WTC11 (cell line): ENCODE data around the gene PRR7. TPM values are rescaled to one million over a fixed set of nuclear protein-coding genes. Genes with fewer than 3 reads are reported as not detected.

Experiments used
- ATAC-seq: fragments of 200-7000 bp; cut with Tn5 transposase; 2 replicates; pipeline ENCODE4 v1.10.0; 2021; ENCODE audit warnings: mild to moderate bottlenecking, moderate library complexity
- CTCF ChIA-PET: fragments of 300-600 bp; sonication (Branson Sonifier 250); formaldehyde crosslinking; loops from one replicate; lab custom pipeline; 2021; ENCODE audit warnings: antibody characterized with exemption; lab: Charles Lee
- POLR2A ChIA-PET: fragments of 350-600 bp; sonication (Branson Sonifier 250); formaldehyde crosslinking; loops from one replicate; lab custom pipeline; 2021; ENCODE audit warnings: antibody characterized with exemption; lab: Charles Lee
- DNase-seq: peaks from one replicate; pipeline ENCODE4 v3.0.0; 2021; ENCODE audit warnings: low spot score
- H3K27ac Mint-ChIP-seq: 2 replicates; pipeline ENCODE4 v1.8.0; 2021; ENCODE audit warnings: mixed read lengths
- H3K27me3 Mint-ChIP-seq: 2 replicates; pipeline ENCODE4 v1.8.0; 2021; ENCODE audit warnings: low read depth, mild to moderate bottlenecking, moderate library complexity, mixed read lengths
- H3K36me3 Mint-ChIP-seq: 2 replicates; pipeline ENCODE4 v1.8.0; 2021; ENCODE audit warnings: mixed read lengths
- H3K4me1 Mint-ChIP-seq: 2 replicates; pipeline ENCODE4 v1.8.0; 2022; ENCODE audit warnings: mixed read lengths
- H3K4me3 Mint-ChIP-seq: 2 replicates; pipeline ENCODE4 v1.8.0; 2021; ENCODE audit warnings: mild to moderate bottlenecking, moderate library complexity, mixed read lengths
- H3K9me3 Mint-ChIP-seq: 2 replicates; pipeline ENCODE4 v1.8.0; 2021; ENCODE audit warnings: mixed read lengths
- ATF1 ChIP-seq: sonication (generic); formaldehyde crosslinking; IDR thresholded peaks from 2 replicates; pipeline ENCODE4 v1.8.1; 2023; ENCODE audit warnings: mild to moderate bottlenecking, moderate library complexity, missing genetic modification reagents
- ESRRA ChIP-seq: sonication (generic); formaldehyde crosslinking; IDR thresholded peaks from 2 replicates; pipeline ENCODE4 v1.8.1; 2022; ENCODE audit warnings: mild to moderate bottlenecking, missing genetic modification reagents, borderline replicate concordance
- FOXK1 ChIP-seq: sonication (generic); formaldehyde crosslinking; IDR thresholded peaks from 2 replicates; pipeline ENCODE4 v1.8.0; 2022; ENCODE audit warnings: mild to moderate bottlenecking, moderate library complexity, missing genetic modification reagents
- GTF2I ChIP-seq: fragments of 250-450 bp; sonication (Bioruptor Pico); conservative IDR thresholded peaks from 2 replicates; pipeline ENCODE4 v1.4.0; 2021; ENCODE audit warnings: mild to moderate bottlenecking
- NFE2L1 ChIP-seq: sonication (generic); formaldehyde crosslinking; IDR thresholded peaks from 2 replicates; pipeline ENCODE4 v1.8.1; 2023; ENCODE audit warnings: missing genetic modification reagents
- NR1H2 ChIP-seq: sonication (generic); formaldehyde crosslinking; IDR thresholded peaks from 2 replicates; pipeline ENCODE4 v1.9.0; 2021; ENCODE audit warnings: mild to moderate bottlenecking, moderate library complexity, missing genetic modification reagents
- NR2C2 ChIP-seq: sonication (generic); formaldehyde crosslinking; IDR thresholded peaks from 2 replicates; pipeline ENCODE4 v1.8.0; 2022; ENCODE audit warnings: mild to moderate bottlenecking, missing genetic modification reagents
- NR3C1 ChIP-seq: sonication (generic); formaldehyde crosslinking; conservative IDR thresholded peaks from 2 replicates; pipeline ENCODE4 v1.8.1; 2023; ENCODE audit warnings: low read depth, mild to moderate bottlenecking, missing genetic modification reagents
- PRRX2 ChIP-seq: fragments of 250-450 bp; sonication (Bioruptor Pico); IDR thresholded peaks from 2 replicates; pipeline ENCODE4 v1.8.0; 2021; ENCODE audit warnings: mild to moderate bottlenecking
- TEAD1 ChIP-seq: sonication (generic); formaldehyde crosslinking; IDR thresholded peaks from 2 replicates; pipeline ENCODE4 v1.8.0; 2022; ENCODE audit warnings: mild to moderate bottlenecking, missing genetic modification reagents
- ZNF263 ChIP-seq: sonication (generic); formaldehyde crosslinking; IDR thresholded peaks from 2 replicates; pipeline ENCODE4 v1.8.1; 2022; ENCODE audit warnings: low read depth, mild to moderate bottlenecking, moderate library complexity, missing genetic modification reagents
- total RNA-seq: library from RNA; stranded (reverse); gene quantifications from 3 replicates; pipeline ENCODE4 v1.2.3, GENCODE V29; 2021
- TF ChIP-seq, protein P1 (sequence below): fragments of 250-450 bp; sonication (Bioruptor Pico); IDR thresholded peaks from 2 replicates; pipeline ENCODE4 v1.9.0; 2021; ENCODE audit warnings: mild to moderate bottlenecking
- TF ChIP-seq, protein P2 (sequence below): sonication (generic); formaldehyde crosslinking; conservative IDR thresholded peaks from 2 replicates; pipeline ENCODE4 v1.8.1; 2023; ENCODE audit warnings: mild to moderate bottlenecking, low read depth, missing genetic modification reagents, moderate library complexity
- TF ChIP-seq, protein P3 (sequence below): sonication (generic); formaldehyde crosslinking; IDR thresholded peaks from 2 replicates; pipeline ENCODE4 v1.8.0; 2022; ENCODE audit warnings: mild to moderate bottlenecking, missing genetic modification reagents
- TF ChIP-seq, protein P4 (sequence below): sonication (generic); formaldehyde crosslinking; IDR thresholded peaks from 2 replicates; pipeline ENCODE4 v1.8.0; 2022; ENCODE audit warnings: mild to moderate bottlenecking, missing genetic modification reagents
- TF ChIP-seq, protein P5 (sequence below): fragments of 250-450 bp; sonication (Bioruptor Pico); IDR thresholded peaks from 2 replicates; pipeline ENCODE4 v2.1.2; 2022; ENCODE audit warnings: mild to moderate bottlenecking, moderate library complexity

Gene PRR7
- total RNA-seq, 1 experiment from 2014 or later, result 13.1 TPM

DNA sequence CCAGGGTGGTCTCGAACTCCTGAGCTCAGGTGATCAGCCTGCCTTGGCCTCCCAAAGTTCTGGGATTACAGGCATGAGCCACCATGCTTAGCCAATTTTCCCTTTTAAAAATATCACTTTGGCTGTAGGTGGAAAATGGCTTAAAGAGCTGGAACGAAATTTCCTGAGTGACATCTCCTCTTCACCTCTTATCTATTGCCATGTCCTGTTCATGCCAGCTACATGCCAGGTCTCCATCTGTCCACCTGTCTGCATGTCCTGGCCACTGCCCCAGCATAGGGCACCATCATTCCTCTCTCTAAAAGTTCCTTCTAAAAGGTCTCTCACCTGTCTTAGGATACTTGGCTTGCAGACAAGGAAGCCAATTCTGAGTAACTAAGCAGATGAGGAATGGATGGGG is 22.9 kb upstream of the PRR7 start:
- Mint-ChIP-seq H3K4me3 (no peak overlapping the region), H3K27ac (no peak overlapping the region), H3K27me3 (peaks cover 5% of the 10 kb centered on the region), H3K4me1 (peaks cover 12% of the 10 kb centered on the region), H3K9me3 (no peaks in the 10 kb centered on the region), H3K36me3 (no peaks in the 10 kb centered on the region)
- ChIA-PET CTCF (interaction anchor here (0.6 to 9.4 kb wide), 7 partner anchors 21 to 57 kb away, joined by 3 to 95 read pairs (median 3); partner anchors contain the start of gene PFN3), POLR2A (no interaction called here)
- DNase-seq (no peak), ATAC-seq (no peak)
- TF ChIP-seq ATF1 (no peak), ESRRA (CRISPR knock-in tag) (no peak), NFE2L1 (CRISPR knock-in tag) (no peak)
- TF ChIP-seq, protein P1, sequence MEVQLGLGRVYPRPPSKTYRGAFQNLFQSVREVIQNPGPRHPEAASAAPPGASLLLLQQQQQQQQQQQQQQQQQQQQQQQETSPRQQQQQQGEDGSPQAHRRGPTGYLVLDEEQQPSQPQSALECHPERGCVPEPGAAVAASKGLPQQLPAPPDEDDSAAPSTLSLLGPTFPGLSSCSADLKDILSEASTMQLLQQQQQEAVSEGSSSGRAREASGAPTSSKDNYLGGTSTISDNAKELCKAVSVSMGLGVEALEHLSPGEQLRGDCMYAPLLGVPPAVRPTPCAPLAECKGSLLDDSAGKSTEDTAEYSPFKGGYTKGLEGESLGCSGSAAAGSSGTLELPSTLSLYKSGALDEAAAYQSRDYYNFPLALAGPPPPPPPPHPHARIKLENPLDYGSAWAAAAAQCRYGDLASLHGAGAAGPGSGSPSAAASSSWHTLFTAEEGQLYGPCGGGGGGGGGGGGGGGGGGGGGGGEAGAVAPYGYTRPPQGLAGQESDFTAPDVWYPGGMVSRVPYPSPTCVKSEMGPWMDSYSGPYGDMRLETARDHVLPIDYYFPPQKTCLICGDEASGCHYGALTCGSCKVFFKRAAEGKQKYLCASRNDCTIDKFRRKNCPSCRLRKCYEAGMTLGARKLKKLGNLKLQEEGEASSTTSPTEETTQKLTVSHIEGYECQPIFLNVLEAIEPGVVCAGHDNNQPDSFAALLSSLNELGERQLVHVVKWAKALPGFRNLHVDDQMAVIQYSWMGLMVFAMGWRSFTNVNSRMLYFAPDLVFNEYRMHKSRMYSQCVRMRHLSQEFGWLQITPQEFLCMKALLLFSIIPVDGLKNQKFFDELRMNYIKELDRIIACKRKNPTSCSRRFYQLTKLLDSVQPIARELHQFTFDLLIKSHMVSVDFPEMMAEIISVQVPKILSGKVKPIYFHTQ (CRISPR knock-in tag), result no peak
- TF ChIP-seq, protein P2, sequence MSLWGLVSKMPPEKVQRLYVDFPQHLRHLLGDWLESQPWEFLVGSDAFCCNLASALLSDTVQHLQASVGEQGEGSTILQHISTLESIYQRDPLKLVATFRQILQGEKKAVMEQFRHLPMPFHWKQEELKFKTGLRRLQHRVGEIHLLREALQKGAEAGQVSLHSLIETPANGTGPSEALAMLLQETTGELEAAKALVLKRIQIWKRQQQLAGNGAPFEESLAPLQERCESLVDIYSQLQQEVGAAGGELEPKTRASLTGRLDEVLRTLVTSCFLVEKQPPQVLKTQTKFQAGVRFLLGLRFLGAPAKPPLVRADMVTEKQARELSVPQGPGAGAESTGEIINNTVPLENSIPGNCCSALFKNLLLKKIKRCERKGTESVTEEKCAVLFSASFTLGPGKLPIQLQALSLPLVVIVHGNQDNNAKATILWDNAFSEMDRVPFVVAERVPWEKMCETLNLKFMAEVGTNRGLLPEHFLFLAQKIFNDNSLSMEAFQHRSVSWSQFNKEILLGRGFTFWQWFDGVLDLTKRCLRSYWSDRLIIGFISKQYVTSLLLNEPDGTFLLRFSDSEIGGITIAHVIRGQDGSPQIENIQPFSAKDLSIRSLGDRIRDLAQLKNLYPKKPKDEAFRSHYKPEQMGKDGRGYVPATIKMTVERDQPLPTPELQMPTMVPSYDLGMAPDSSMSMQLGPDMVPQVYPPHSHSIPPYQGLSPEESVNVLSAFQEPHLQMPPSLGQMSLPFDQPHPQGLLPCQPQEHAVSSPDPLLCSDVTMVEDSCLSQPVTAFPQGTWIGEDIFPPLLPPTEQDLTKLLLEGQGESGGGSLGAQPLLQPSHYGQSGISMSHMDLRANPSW (CRISPR knock-in tag), result no peak

DNA sequence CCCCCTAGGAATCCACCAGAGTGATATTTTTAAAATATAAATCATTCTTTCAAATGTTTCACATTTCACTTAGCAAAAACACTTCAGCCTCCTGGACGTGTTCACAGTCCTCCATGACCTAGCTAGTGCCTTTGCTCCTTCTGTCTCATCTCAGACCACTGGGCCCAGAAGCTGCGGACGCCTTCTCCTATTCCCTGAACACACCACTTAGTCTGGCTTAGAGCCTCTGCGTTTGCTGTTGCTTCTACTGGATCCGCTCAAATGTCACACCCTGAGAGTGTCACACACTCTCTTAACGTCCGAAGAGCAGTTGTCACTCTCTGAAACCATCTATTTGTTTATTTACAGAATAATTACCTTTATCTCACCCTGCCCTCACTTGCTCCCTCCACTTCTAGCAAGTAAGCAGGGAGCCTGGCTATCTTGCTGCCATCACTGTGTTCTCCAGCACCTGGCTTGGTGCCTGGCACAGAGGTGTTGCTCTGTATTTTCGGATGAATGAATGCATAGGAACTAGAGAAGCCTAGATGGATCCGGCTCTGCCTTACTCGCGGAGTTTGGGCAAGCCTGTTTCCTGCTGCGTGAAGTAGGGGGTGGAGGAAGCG is 21.3 kb upstream of the PRR7 start:
- DNase-seq (no peak), ATAC-seq (no peak)
- H3K4me3 Mint-ChIP-seq, result peak overlapping the region; percentile 84
- no peaks in the 10 kb centered on the region for H3K9me3 Mint-ChIP-seq
- no peaks in the 10 kb centered on the region for H3K36me3 Mint-ChIP-seq
- CTCF ChIA-PET, result interaction anchor here (0.9 to 9.4 kb wide), 10 partner anchors 19 to 182 kb away, joined by 3 to 95 read pairs (median 6); partner anchors contain the start of gene PFN3
- TF ChIP-seq NR1H2 (no peak), TEAD1 (CRISPR knock-in tag) (no peak), FOXK1 (no peak), NR3C1 (CRISPR knock-in tag) (no peak), ZNF263 (CRISPR knock-in tag) (no peak), NR2C2 (CRISPR knock-in tag) (no peak), GTF2I (CRISPR knock-in tag) (no peak), ATF1 (no peak), PRRX2 (no peak)
- TF ChIP-seq, protein P3, sequence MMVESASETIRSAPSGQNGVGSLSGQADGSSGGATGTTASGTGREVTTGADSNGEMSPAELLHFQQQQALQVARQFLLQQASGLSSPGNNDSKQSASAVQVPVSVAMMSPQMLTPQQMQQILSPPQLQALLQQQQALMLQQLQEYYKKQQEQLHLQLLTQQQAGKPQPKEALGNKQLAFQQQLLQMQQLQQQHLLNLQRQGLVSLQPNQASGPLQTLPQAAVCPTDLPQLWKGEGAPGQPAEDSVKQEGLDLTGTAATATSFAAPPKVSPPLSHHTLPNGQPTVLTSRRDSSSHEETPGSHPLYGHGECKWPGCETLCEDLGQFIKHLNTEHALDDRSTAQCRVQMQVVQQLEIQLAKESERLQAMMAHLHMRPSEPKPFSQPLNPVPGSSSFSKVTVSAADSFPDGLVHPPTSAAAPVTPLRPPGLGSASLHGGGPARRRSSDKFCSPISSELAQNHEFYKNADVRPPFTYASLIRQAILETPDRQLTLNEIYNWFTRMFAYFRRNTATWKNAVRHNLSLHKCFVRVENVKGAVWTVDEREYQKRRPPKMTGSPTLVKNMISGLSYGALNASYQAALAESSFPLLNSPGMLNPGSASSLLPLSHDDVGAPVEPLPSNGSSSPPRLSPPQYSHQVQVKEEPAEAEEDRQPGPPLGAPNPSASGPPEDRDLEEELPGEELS, result no peak
- TF ChIP-seq, protein P4, sequence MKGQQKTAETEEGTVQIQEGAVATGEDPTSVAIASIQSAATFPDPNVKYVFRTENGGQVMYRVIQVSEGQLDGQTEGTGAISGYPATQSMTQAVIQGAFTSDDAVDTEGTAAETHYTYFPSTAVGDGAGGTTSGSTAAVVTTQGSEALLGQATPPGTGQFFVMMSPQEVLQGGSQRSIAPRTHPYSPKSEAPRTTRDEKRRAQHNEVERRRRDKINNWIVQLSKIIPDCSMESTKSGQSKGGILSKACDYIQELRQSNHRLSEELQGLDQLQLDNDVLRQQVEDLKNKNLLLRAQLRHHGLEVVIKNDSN (CRISPR knock-in tag), result no peak
- TF ChIP-seq, protein P1 (CRISPR knock-in tag), result no peak
- TF ChIP-seq, protein P5, sequence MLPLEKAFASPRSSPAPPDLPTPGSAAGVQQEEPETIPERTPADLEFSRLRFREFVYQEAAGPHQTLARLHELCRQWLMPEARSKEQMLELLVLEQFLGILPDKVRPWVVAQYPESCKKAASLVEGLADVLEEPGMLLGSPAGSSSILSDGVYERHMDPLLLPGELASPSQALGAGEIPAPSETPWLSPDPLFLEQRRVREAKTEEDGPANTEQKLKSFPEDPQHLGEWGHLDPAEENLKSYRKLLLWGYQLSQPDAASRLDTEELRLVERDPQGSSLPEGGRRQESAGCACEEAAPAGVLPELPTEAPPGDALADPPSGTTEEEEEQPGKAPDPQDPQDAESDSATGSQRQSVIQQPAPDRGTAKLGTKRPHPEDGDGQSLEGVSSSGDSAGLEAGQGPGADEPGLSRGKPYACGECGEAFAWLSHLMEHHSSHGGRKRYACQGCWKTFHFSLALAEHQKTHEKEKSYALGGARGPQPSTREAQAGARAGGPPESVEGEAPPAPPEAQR (CRISPR knock-in tag), result no peak
- H3K4me1 Mint-ChIP-seq, result peaks cover 18% of the 10 kb centered on the region
- H3K27ac Mint-ChIP-seq, result peak overlapping the region; percentile 98
- peaks cover 5% of the 10 kb centered on the region for H3K27me3 Mint-ChIP-seq
- POLR2A ChIA-PET, result interaction anchor here (0.6 to 2.2 kb wide), 6 partner anchors 21 to 92 kb away, joined by 3 to 14 read pairs (median 4); partner anchors contain the start of gene DDX41
